ENCODE results near the gene MDFIC. TPM values are rescaled to one million over a fixed set of nuclear protein-coding genes. Genes with fewer than 3 reads are reported as not detected.

The MDFIC gene
- total RNA-seq, 1 donor from 2014 or later: 9.7 TPM

DNA sequence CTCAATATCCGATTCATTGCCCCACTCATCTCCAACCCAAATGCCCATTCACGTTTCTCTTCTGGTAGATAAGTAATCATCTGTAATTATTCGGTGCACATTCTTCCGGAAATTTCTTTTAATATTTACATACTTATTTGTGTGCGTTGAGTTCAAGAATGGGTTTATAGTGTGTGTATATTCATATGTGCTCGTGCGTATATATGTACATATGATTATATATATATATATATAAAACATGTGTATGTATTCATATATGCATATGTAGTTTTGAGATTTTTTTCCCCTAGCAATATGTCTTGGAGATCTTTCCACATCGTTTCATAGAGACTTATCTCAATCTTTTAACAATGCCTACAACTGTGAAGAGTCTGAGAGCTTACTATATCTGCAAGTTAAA, 118.2 kb downstream of the MDFIC start:
- no peak for DNase-seq (ENCODE audit: low read depth)
- TF ChIP-seq, protein P1, sequence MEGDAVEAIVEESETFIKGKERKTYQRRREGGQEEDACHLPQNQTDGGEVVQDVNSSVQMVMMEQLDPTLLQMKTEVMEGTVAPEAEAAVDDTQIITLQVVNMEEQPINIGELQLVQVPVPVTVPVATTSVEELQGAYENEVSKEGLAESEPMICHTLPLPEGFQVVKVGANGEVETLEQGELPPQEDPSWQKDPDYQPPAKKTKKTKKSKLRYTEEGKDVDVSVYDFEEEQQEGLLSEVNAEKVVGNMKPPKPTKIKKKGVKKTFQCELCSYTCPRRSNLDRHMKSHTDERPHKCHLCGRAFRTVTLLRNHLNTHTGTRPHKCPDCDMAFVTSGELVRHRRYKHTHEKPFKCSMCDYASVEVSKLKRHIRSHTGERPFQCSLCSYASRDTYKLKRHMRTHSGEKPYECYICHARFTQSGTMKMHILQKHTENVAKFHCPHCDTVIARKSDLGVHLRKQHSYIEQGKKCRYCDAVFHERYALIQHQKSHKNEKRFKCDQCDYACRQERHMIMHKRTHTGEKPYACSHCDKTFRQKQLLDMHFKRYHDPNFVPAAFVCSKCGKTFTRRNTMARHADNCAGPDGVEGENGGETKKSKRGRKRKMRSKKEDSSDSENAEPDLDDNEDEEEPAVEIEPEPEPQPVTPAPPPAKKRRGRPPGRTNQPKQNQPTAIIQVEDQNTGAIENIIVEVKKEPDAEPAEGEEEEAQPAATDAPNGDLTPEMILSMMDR (IDR thresholded peaks at IDR 0.05; ENCODE audit: insufficient read depth, low read length, poor library complexity, severe bottlenecking): no peak
- Histone ChIP-seq H3K36me3 (ENCODE audit: control insufficient read depth, insufficient read depth, low read length) (no peaks in the 10 kb centered on the region), H3K27me3 (ENCODE audit: control insufficient read depth, insufficient read depth, low read length) (no peaks in the 10 kb centered on the region), H3K4me3 (ENCODE audit: low read depth, low read length) (no peak overlapping the region)

DNA sequence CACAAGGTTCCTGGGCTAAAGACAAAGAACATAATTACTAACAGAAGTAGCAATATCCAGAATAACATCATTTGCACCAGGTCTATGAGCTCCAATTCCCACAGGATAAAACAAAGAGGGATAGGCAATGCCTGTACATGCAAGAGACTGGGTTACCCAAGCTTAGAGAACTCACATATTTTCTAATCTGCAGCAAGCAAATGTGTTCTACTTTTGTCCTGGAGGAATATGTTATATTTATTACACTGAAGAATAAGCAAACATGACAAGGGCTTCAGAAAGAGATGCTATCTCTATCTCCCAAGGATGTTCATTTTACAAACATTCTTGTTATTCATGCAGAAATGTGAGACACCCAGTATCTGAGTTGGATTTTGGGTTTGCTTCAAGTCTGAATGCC, 118.6 kb downstream of the MDFIC start:
- TF ChIP-seq, protein P1 (IDR thresholded peaks at IDR 0.05; ENCODE audit: insufficient read depth, low read length, poor library complexity, severe bottlenecking): no peak
- Histone ChIP-seq H3K4me3 (ENCODE audit: low read depth, low read length) (no peak overlapping the region), H3K27me3 (ENCODE audit: control insufficient read depth, insufficient read depth, low read length) (no peaks in the 10 kb centered on the region), H3K36me3 (ENCODE audit: control insufficient read depth, insufficient read depth, low read length) (no peaks in the 10 kb centered on the region)
- no peak for DNase-seq (ENCODE audit: low read depth)

DNA sequence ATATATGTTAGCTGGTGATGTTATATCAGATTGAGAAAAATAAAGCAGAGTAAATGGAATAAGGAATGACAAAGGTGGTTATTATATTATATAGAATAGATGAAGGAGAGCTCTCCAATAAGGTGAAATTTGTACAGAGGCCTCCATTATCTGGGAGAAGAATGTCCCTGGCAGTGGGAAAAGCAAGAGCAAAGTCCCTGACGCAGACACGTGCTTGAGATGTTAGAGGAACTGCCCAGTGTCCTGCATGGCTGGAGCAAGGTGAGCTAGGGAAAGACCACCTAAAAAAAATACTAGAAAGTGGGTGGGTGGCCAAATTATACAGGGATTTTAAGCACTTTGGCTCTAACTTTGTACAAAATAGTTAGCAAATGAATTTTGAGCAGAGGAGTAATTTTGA, 120.7 kb downstream of the MDFIC start:
- no peaks in the 10 kb centered on the region for H3K27me3 ChIP-seq (ENCODE audit: control insufficient read depth, insufficient read depth, low read length)
- DNase-seq (ENCODE audit: low read depth): no peak
- no peak overlapping the region for H3K4me3 ChIP-seq (ENCODE audit: low read depth, low read length)
- TF ChIP-seq, protein P1 (IDR thresholded peaks at IDR 0.05; ENCODE audit: insufficient read depth, low read length, poor library complexity, severe bottlenecking): no peak
- H3K36me3 ChIP-seq (ENCODE audit: control insufficient read depth, insufficient read depth, low read length): no peaks in the 10 kb centered on the region

DNA sequence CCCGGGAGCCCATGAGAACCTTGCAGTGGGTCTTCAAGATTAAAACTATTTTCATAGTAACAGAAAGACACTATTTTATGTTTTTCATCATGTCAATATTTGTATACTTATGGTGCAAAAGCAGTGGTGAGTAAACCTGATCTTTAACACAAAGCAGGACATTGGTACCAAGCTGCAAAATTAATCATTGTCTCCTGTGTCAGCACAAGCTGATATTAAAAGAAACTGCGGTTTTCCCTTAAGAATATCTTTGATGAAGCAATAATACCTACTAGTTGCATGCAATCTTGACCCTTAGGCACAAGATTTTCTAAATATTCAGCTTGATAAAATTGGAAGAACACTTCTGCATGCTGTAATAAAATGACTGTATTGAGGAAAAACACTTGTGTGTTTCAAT, 121.7 kb downstream of the MDFIC start:
- Histone ChIP-seq H3K4me3 (ENCODE audit: low read depth, low read length) (no peak overlapping the region), H3K27me3 (ENCODE audit: control insufficient read depth, insufficient read depth, low read length) (no peaks in the 10 kb centered on the region), H3K36me3 (ENCODE audit: control insufficient read depth, insufficient read depth, low read length) (no peaks in the 10 kb centered on the region)
- no peak for DNase-seq (ENCODE audit: low read depth)
- TF ChIP-seq, protein P1 (IDR thresholded peaks at IDR 0.05; ENCODE audit: insufficient read depth, low read length, poor library complexity, severe bottlenecking): no peak

DNA sequence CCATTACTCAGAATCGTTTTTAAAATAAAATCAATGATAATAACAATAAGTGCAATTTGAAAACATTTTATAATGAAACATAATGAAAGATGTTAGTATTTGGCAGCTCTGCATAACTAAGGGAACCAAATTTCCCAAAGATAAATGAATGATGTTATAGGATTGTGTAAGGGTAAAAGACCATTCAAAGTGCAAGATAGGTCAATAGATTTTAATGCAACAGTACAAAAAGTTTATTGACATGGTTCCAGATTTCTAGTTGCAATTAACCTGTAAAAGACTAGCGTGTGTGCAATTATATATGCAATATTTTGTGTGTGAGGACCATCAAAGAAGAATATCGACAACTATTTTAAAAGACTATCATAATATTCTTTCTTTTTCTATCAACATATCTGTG, 122.3 kb downstream of the MDFIC start:
- no peak for DNase-seq (ENCODE audit: low read depth)
- Histone ChIP-seq H3K27me3 (ENCODE audit: control insufficient read depth, insufficient read depth, low read length) (no peaks in the 10 kb centered on the region), H3K4me3 (ENCODE audit: low read depth, low read length) (no peak overlapping the region), H3K36me3 (ENCODE audit: control insufficient read depth, insufficient read depth, low read length) (no peaks in the 10 kb centered on the region)
- TF ChIP-seq, protein P1 (IDR thresholded peaks at IDR 0.05; ENCODE audit: insufficient read depth, low read length, poor library complexity, severe bottlenecking): no peak

DNA sequence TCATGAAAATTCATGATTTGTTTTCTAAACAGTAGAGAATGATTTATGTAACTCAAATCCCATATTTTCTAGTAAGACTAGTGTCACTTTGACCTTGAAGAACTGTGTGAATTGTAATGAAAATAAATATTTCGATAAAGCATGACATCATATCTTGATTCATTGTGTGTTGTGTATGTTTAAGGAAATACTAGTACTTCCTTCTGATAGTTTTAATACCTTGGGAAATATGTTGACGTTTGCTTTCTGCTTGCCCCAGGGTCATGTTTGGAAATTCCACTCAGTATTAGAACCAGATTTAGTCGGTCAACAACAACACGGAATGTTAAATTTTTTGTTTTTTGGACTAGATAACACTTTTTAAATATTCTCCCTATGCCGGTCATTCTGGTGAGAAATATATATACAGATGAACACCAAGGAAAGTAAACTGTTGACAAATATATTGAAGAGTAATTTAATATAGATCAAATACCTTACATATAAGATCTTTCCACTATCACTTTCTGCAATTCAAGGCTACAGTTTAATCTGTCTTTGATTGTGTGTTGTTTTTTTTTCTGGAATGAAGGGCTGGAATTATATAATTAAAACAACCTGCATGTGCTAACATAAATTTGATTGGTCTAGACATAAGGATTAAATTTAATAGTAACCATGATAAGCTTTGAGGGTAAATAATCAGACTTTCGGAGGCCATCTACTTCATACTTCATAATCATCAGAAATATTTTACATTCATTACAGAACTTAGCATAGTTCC, 126.2 kb downstream of the MDFIC start:
- TF ChIP-seq, protein P1 (IDR thresholded peaks at IDR 0.05; ENCODE audit: insufficient read depth, low read length, poor library complexity, severe bottlenecking): no peak
- DNase-seq (ENCODE audit: low read depth): no peak
- H3K4me3 ChIP-seq (ENCODE audit: low read depth, low read length): no peak overlapping the region
- no peaks in the 10 kb centered on the region for H3K36me3 ChIP-seq (ENCODE audit: control insufficient read depth, insufficient read depth, low read length)
- no peaks in the 10 kb centered on the region for H3K27me3 ChIP-seq (ENCODE audit: control insufficient read depth, insufficient read depth, low read length)
